ENCODE results near the gene MORC4. TPM values are rescaled to one million over a fixed set of nuclear protein-coding genes. Genes with fewer than 3 reads are reported as not detected.

The MORC4 gene
- total and polyA plus RNA-seq, 3 donors from 2014 or later, result 29.4 to 51.9 (median 46.0) TPM

DNA sequence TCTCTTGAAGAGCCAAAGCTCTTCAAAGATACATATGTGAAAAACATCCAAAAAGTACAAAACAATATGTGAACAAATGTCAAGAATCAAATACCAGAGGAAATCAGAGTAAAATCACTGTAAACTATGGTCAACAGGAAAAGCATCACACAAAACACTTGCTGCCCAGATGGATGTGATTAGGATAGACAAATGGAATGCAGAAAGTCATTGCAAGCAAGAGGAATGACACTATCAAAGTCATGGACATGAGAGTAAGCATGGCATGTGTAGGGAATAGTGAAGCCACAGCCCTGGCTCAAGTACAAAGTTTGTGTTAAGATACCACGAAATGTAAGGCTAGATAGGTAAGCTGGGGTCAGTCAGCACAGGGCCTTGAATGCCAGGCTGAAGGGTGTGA is 42.2 kb downstream of the MORC4 start:
- Histone ChIP-seq H3K4me3 (no peak overlapping the region), H3K4me1 (no peaks in the 10 kb centered on the region), H3K9me3 (no peaks in the 10 kb centered on the region), H3K27me3 (no peaks in the 10 kb centered on the region), H3K27ac (no peak overlapping the region), H3K36me3 (ENCODE audit: low read depth, missing control alignments) (no peaks in the 10 kb centered on the region)
- WGBS, 2 donors, result 74 to 80% methylated on average over 1 of the region's 1 CpG
- DNase-seq, result no peak
- no peak for TF ChIP-seq CTCF (IDR thresholded peaks at IDR 0.05)
- no peak for TF ChIP-seq POLR2A (IDR thresholded peaks at IDR 0.05)
- intact Hi-C loops (cut with DNase I; ENCODE audit: low total_unique reads), result no loop called here

DNA sequence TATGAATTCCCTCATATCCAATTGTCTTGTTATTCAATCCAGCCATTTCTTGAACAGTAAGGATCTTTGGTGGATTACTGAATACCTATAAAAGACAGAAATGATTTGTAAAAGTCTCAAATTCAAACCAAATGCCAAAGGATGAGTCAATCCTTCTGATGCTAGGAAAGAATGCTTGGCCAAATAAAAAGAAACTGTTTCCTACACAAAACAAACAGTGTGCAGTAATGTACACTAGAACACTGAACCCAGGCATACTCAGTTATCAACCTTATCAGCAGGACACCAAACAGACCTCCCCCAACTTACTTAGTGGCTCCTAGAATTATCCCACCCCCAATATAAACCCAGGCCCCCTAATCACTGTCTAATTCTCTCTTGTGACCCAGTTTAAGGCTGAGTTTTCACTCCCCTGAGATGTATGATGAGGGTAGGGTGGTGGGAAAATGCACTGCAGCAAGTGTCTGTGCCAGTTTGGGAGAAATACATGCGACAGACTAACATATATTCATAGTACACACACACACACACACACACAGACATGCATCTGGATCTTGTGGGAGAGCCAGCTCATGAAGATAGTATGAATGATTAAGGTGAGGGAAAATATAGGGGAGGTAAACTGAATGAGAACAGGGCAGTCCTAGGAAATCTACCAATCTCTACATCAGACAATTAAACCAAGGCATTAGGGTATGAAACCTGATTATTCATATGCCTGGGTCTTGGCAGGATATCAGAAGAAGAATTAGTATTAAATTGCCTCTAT is 44.8 kb downstream of the MORC4 start:
- Histone ChIP-seq H3K27me3 (no peaks in the 10 kb centered on the region), H3K36me3 (ENCODE audit: low read depth, missing control alignments) (no peaks in the 10 kb centered on the region), H3K27ac (no peak overlapping the region), H3K4me3 (no peak overlapping the region), H3K4me1 (no peaks in the 10 kb centered on the region), H3K9me3 (no peaks in the 10 kb centered on the region)
- 75 to 92% methylated on average over 1 of the region's 1 CpG for WGBS, 2 donors
- TF ChIP-seq CTCF (IDR thresholded peaks at IDR 0.05) (no peak), POLR2A (IDR thresholded peaks at IDR 0.05) (no peak)
- intact Hi-C loops (cut with DNase I; ENCODE audit: low total_unique reads), result no loop called here
- no peak for DNase-seq

GRCh38 chrX:106954041-106954440 is 46.0 kb downstream of the MORC4 start:
- Histone ChIP-seq H3K27me3 (no peaks in the 10 kb centered on the region), H3K4me3 (no peak overlapping the region), H3K9me3 (no peaks in the 10 kb centered on the region), H3K4me1 (no peaks in the 10 kb centered on the region), H3K36me3 (ENCODE audit: low read depth, missing control alignments) (no peaks in the 10 kb centered on the region), H3K27ac (no peak overlapping the region)
- intact Hi-C loops (cut with DNase I; ENCODE audit: low total_unique reads), result no loop called here
- WGBS, 2 donors, result 91 to 98% methylated on average over 4 of the region's 4 CpGs
- DNase-seq, result no peak
- TF ChIP-seq POLR2A (IDR thresholded peaks at IDR 0.05) (no peak), CTCF (IDR thresholded peaks at IDR 0.05) (no peak)

DNA sequence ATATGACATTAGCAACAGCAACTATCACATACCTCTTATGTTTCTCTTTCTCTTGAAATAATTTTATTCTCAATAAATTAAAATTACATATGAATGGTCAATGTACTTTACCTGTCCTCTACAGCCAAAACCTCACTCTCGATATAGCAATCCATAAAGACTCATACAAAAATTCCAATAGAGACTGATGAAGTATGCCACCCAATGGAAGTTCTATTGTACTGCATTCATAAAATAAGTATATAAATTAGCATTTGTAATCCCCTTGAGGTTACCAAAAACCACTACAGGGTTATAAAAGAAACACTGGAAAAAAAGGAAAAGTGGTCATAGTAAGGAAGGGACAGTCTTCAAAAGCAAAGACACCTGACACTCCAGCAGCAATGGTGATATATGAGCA is 47.0 kb downstream of the MORC4 start:
- H3K36me3 ChIP-seq (ENCODE audit: low read depth, missing control alignments), result no peaks in the 10 kb centered on the region
- H3K27me3 ChIP-seq, result no peaks in the 10 kb centered on the region
- peak in 1 of 3 experiments; percentile 21 for TF ChIP-seq CTCF (IDR thresholded peaks at IDR 0.05)
- no peak for TF ChIP-seq POLR2A (IDR thresholded peaks at IDR 0.05)
- no peak overlapping the region for H3K27ac ChIP-seq
- H3K9me3 ChIP-seq, result no peaks in the 10 kb centered on the region
- DNase-seq, result no peak
- intact Hi-C loops (cut with DNase I; ENCODE audit: low total_unique reads), result no loop called here
- H3K4me1 ChIP-seq, result no peaks in the 10 kb centered on the region
- 25 to 33% methylated on average over 1 of the region's 1 CpG for WGBS, 2 donors
- H3K4me3 ChIP-seq, result no peak overlapping the region

- WGBS, 2 donors, result 87 to 88% methylated on average over 2 of the region's 2 CpGs
- intact Hi-C loops (cut with DNase I; ENCODE audit: low total_unique reads), result no loop called here
These were observed 47.5 kb downstream of the MORC4 start for GRCh38 chrX:106952538-106952937.

More at GRCh38 chrX:106952538-106952937, 47.5 kb downstream of the MORC4 start:
- Histone ChIP-seq H3K4me3 (no peak overlapping the region), H3K27me3 (no peaks in the 10 kb centered on the region), H3K9me3 (no peaks in the 10 kb centered on the region), H3K27ac (no peak overlapping the region), H3K36me3 (ENCODE audit: low read depth, missing control alignments) (no peaks in the 10 kb centered on the region), H3K4me1 (no peaks in the 10 kb centered on the region)
- no peak for DNase-seq
- no peak for TF ChIP-seq POLR2A (IDR thresholded peaks at IDR 0.05)
- no peak for TF ChIP-seq CTCF (IDR thresholded peaks at IDR 0.05)
